ENCODE data around the gene SENP1. TPM values are rescaled to one million over a fixed set of nuclear protein-coding genes. Genes with fewer than 3 reads are reported as not detected.

The SENP1 gene
- total RNA-seq, 1 experiment from 2014 or later, result 23.0 TPM

- intact Hi-C loops (cut with micrococcal nuclease; ENCODE audit: unreplicated experiment), result loop anchor here (5.0 kb wide), 1 partner anchor 325 kb away; the partner anchor contains the start of gene RPAP3
These were observed 73.3 kb downstream of the SENP1 start for GRCh38 chr12:48032597-48032996.

GRCh38 chr12:48031135-48031960, 74.5 kb downstream of the SENP1 start:
- Histone ChIP-seq H3K27ac (no peak overlapping the region), H3K27me3 (ENCODE audit: insufficient read depth, low read depth) (0 out of 2 replicates have a peak, but pooled peaks cover 6% of the 10 kb centered on the region), H3K4me1 (replicated peaks; ENCODE audit: insufficient read depth) (peaks cover 6% of the 10 kb centered on the region; the same call in 1 of the 2 replicates), H3K9me2 (ENCODE audit: insufficient read depth) (no peaks in the 10 kb centered on the region), H3K4me3 (no peak overlapping the region), H3K4me2 (no peak overlapping the region), H3F3A (ENCODE audit: insufficient read depth, low read depth) (no peaks in the 10 kb centered on the region), H3K36me3 (ENCODE audit: low read depth) (no peaks in the 10 kb centered on the region), H2AFZ (no peak overlapping the region), H3K9me3 (ENCODE audit: insufficient read depth, low read depth) (no peaks in the 10 kb centered on the region), H4K20me1 (ENCODE audit: insufficient read depth) (no peaks in the 10 kb centered on the region), H3K79me2 (ENCODE audit: low read depth) (no peaks in the 10 kb centered on the region)
- no TSS peak for BruUV-seq (replicated peaks)
- CTCF ChIA-PET, result no interaction called here
- no peak for DNase-seq
- POLR2A ChIA-PET (ENCODE audit: unreplicated experiment), result no interaction called here
- intact Hi-C loops (cut with micrococcal nuclease; ENCODE audit: unreplicated experiment), result loop anchor here (5.0 kb wide), 1 partner anchor 324 kb away; the partner anchor contains the start of gene RPAP3
- TF ChIP-seq EZH2 (IDR thresholded peaks at IDR 0.05; ENCODE audit: low read depth) (no peak), CTCF (conservative IDR thresholded peaks at IDR 0.05) (no peak)

More at GRCh38 chr12:48032597-48032996, 73.3 kb downstream of the SENP1 start:
- Histone ChIP-seq H3K79me2 (ENCODE audit: low read depth) (no peaks in the 10 kb centered on the region), H3K27me3 (ENCODE audit: insufficient read depth, low read depth) (0 out of 2 replicates have a peak, but pooled peaks cover 6% of the 10 kb centered on the region), H4K20me1 (ENCODE audit: insufficient read depth) (no peaks in the 10 kb centered on the region), H3K36me3 (ENCODE audit: low read depth) (no peaks in the 10 kb centered on the region), H3F3A (ENCODE audit: insufficient read depth, low read depth) (no peaks in the 10 kb centered on the region), H3K4me3 (no peak overlapping the region), H3K4me2 (no peak overlapping the region), H3K27ac (no peak overlapping the region), H3K4me1 (replicated peaks; ENCODE audit: insufficient read depth) (peaks cover 6% of the 10 kb centered on the region; the same call in 1 of the 2 replicates), H3K9me3 (ENCODE audit: insufficient read depth, low read depth) (no peaks in the 10 kb centered on the region), H2AFZ (no peak overlapping the region), H3K9me2 (ENCODE audit: insufficient read depth) (no peaks in the 10 kb centered on the region)
- ChIA-PET CTCF (no interaction called here), POLR2A (ENCODE audit: unreplicated experiment) (no interaction called here)
- DNase-seq, result no peak
- TF ChIP-seq CTCF (conservative IDR thresholded peaks at IDR 0.05), result no peak
- no peak for TF ChIP-seq EZH2 (IDR thresholded peaks at IDR 0.05; ENCODE audit: low read depth)
- BruUV-seq (replicated peaks), result no TSS peak

- Histone ChIP-seq H2AFZ (no peak overlapping the region), H3K27ac (no peak overlapping the region), H3K9me2 (ENCODE audit: insufficient read depth) (no peaks in the 10 kb centered on the region), H3K4me3 (no peak overlapping the region), H3K79me2 (ENCODE audit: low read depth) (no peaks in the 10 kb centered on the region), H3K4me2 (no peak overlapping the region), H4K20me1 (ENCODE audit: insufficient read depth) (no peaks in the 10 kb centered on the region), H3K4me1 (replicated peaks; ENCODE audit: insufficient read depth) (peaks cover 6% of the 10 kb centered on the region; the same call in 1 of the 2 replicates), H3K27me3 (ENCODE audit: insufficient read depth, low read depth) (0 out of 2 replicates have a peak, but pooled peaks cover 6% of the 10 kb centered on the region), H3F3A (ENCODE audit: insufficient read depth, low read depth) (no peaks in the 10 kb centered on the region), H3K36me3 (ENCODE audit: low read depth) (no peaks in the 10 kb centered on the region), H3K9me3 (ENCODE audit: insufficient read depth, low read depth) (no peaks in the 10 kb centered on the region)
- TF ChIP-seq EZH2 (IDR thresholded peaks at IDR 0.05; ENCODE audit: low read depth), result no peak
- TF ChIP-seq CTCF (conservative IDR thresholded peaks at IDR 0.05), result no peak
- no peak for DNase-seq
- intact Hi-C loops (cut with micrococcal nuclease; ENCODE audit: unreplicated experiment), result loop anchor here (5.0 kb wide), 1 partner anchor 323 kb away; the partner anchor contains the start of gene RPAP3
- POLR2A ChIA-PET (ENCODE audit: unreplicated experiment), result interaction anchor here (0.6 kb wide), 1 partner anchor 752 kb away, joined by 8 read pairs; no protein-coding TSS in a partner anchor
- CTCF ChIA-PET, result no interaction called here
- BruUV-seq (replicated peaks), result no TSS peak
These were observed 75.7 kb downstream of the SENP1 start for GRCh38 chr12:48030173-48030650.
